ENCODE results near the gene SLC22A16.

SLC22A16 gene

DNA sequence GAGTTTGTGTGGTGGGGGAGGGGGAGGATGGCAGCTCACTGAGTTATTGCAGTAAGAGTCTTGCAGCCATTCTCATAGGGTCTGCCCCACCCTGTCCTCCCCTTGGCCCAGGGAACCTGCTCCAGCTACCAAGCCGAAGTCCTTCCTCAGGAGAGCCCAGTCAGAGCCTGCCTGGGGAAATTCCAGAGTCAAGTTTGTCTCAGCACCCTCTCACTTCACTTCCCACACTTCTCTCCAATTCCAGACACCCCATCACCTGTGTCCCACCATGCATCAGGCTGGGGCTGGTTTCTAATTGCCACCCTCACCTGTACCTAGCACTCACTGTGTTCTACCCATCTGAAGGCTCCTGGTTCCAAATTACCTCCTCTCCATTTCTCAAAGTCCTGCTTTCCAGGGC is 10.3 kb upstream of the SLC22A16 start:
- Histone ChIP-seq H3K9me3 (ENCODE audit: control insufficient read depth, low read depth, low read length) (no peaks in the 10 kb centered on the region), H3K4me3 (ENCODE audit: low read length) (no peak overlapping the region), H3K4me1 (ENCODE audit: control insufficient read depth, low read depth, low read length) (no peaks in the 10 kb centered on the region), H3K27ac (ENCODE audit: low read length) (no peak overlapping the region), H3K27me3 (ENCODE audit: control insufficient read depth, insufficient read depth, low read length) (no peaks in the 10 kb centered on the region), H3K36me3 (ENCODE audit: control insufficient read depth, low read depth, low read length) (no peaks in the 10 kb centered on the region), H3K9ac (ENCODE audit: low read length) (no peak overlapping the region)

DNA sequence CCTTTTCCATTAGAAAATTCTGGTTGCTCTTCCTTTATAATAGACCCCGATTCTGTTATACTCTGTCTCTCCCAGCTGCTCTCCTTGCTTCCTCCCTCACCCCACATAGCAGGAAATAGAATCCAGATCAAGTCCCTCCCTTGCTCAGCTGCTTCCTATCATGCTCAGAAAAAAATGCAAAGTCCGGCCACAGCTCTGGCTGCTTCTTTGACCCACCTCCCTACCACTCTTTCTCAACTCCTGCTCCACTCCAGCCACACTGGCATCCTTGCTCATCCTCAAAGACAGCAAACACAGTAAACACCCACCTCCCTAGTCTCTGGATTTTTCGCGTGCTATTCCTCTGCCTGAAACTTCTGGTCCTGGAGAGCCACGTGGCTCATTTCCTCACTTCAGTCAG is 9.1 kb upstream of the SLC22A16 start:
- H3K4me1 ChIP-seq (ENCODE audit: control insufficient read depth, low read depth, low read length): no peaks in the 10 kb centered on the region
- no peak overlapping the region for H3K4me3 ChIP-seq (ENCODE audit: low read length)
- H3K9me3 ChIP-seq (ENCODE audit: control insufficient read depth, low read depth, low read length): no peaks in the 10 kb centered on the region
- no peak overlapping the region for H3K9ac ChIP-seq (ENCODE audit: low read length)
- no peaks in the 10 kb centered on the region for H3K36me3 ChIP-seq (ENCODE audit: control insufficient read depth, low read depth, low read length)
- no peak overlapping the region for H3K27ac ChIP-seq (ENCODE audit: low read length)
- H3K27me3 ChIP-seq (ENCODE audit: control insufficient read depth, insufficient read depth, low read length): no peaks in the 10 kb centered on the region

GRCh38 chr6:110484321-110484720 is 7.9 kb upstream of the SLC22A16 start:
- Histone ChIP-seq H3K36me3 (ENCODE audit: control insufficient read depth, low read depth, low read length) (no peaks in the 10 kb centered on the region), H3K4me3 (ENCODE audit: low read length) (no peak overlapping the region), H3K9me3 (ENCODE audit: control insufficient read depth, low read depth, low read length) (no peaks in the 10 kb centered on the region)

DNA sequence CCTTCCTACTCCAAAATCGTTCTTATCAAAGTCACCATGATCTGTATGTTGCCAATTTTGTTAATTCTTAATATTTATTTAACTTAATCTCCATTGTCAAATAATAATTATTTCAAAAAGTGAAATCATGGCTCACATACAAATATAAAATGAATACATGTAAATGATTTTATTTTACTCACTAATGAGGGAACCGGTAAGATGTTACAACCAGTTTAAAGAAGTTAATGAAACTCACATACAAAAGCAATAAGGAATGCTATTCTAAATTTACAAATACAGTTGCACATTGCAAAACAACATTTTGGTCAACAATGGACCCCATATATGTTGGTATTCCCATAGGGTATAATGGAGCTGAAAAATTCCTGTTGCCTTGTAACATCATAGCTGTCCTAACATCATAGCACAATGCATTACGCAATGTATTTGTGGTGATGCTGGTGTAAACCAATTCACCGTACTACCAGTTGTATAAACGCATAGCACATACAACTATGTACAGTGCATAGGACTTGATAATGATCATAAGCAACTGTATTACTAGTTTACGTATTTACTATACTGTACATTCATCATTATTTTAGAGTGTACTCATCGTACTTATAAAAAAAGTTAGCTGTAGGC is 6.5 kb upstream of the SLC22A16 start:
- H3K27ac ChIP-seq (ENCODE audit: low read length): no peak overlapping the region
- H3K4me1 ChIP-seq (ENCODE audit: control insufficient read depth, low read depth, low read length): no peaks in the 10 kb centered on the region
- H3K9ac ChIP-seq (ENCODE audit: low read length): no peak overlapping the region
- no peaks in the 10 kb centered on the region for H3K9me3 ChIP-seq (ENCODE audit: control insufficient read depth, low read depth, low read length)
- no peaks in the 10 kb centered on the region for H3K27me3 ChIP-seq (ENCODE audit: control insufficient read depth, insufficient read depth, low read length)
- H3K4me3 ChIP-seq (ENCODE audit: low read length): no peak overlapping the region
- no peaks in the 10 kb centered on the region for H3K36me3 ChIP-seq (ENCODE audit: control insufficient read depth, low read depth, low read length)

More at GRCh38 chr6:110484321-110484720, 7.9 kb upstream of the SLC22A16 start:
- Histone ChIP-seq H3K4me1 (ENCODE audit: control insufficient read depth, low read depth, low read length) (no peaks in the 10 kb centered on the region), H3K9ac (ENCODE audit: low read length) (no peak overlapping the region), H3K27ac (ENCODE audit: low read length) (no peak overlapping the region), H3K27me3 (ENCODE audit: control insufficient read depth, insufficient read depth, low read length) (no peaks in the 10 kb centered on the region)

- H3K9ac ChIP-seq (ENCODE audit: low read length): no peak overlapping the region
- H3K4me3 ChIP-seq (ENCODE audit: low read length): no peak overlapping the region
- H3K36me3 ChIP-seq (ENCODE audit: control insufficient read depth, low read depth, low read length): no peaks in the 10 kb centered on the region
- H3K27ac ChIP-seq (ENCODE audit: low read length): no peak overlapping the region
- no peaks in the 10 kb centered on the region for H3K27me3 ChIP-seq (ENCODE audit: control insufficient read depth, insufficient read depth, low read length)
- no peaks in the 10 kb centered on the region for H3K4me1 ChIP-seq (ENCODE audit: control insufficient read depth, low read depth, low read length)
- H3K9me3 ChIP-seq (ENCODE audit: control insufficient read depth, low read depth, low read length): no peaks in the 10 kb centered on the region
These were observed 4.7 kb upstream of the SLC22A16 start for GRCh38 chr6:110481081-110481480.

- no peaks in the 10 kb centered on the region for H3K36me3 ChIP-seq (ENCODE audit: control insufficient read depth, low read depth, low read length)
- no peak overlapping the region for H3K9ac ChIP-seq (ENCODE audit: low read length)
- H3K27ac ChIP-seq (ENCODE audit: low read length): no peak overlapping the region
- H3K4me1 ChIP-seq (ENCODE audit: control insufficient read depth, low read depth, low read length): no peaks in the 10 kb centered on the region
- no peak overlapping the region for H3K4me3 ChIP-seq (ENCODE audit: low read length)
- no peaks in the 10 kb centered on the region for H3K27me3 ChIP-seq (ENCODE audit: control insufficient read depth, insufficient read depth, low read length)
- no peaks in the 10 kb centered on the region for H3K9me3 ChIP-seq (ENCODE audit: control insufficient read depth, low read depth, low read length)
These were observed 1.3 kb downstream of the SLC22A16 start for GRCh38 chr6:110475066-110475653.

DNA sequence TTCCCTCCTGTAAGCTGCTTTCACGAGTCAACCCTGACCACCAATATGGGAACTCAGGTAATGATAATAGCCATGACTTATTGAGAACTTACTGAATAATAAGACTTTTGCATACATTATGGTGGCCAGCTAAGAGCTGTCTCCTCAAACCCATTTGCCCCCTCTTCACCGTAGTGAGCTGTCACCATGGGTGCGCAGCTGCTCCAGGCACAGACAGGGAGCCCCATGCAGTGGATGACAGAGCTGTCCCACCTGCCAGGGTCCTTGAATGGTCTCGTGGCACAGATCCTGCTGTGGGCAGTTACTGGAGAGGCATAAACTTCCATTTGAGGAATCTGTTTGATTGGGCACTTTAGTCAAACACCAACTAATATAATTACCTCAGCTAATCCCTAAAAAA is 1.9 kb downstream of the SLC22A16 start:
- no peaks in the 10 kb centered on the region for H3K9me3 ChIP-seq (ENCODE audit: control insufficient read depth, low read depth, low read length)
- H3K27ac ChIP-seq (ENCODE audit: low read length): no peak overlapping the region
- no peaks in the 10 kb centered on the region for H3K27me3 ChIP-seq (ENCODE audit: control insufficient read depth, insufficient read depth, low read length)
- H3K36me3 ChIP-seq (ENCODE audit: control insufficient read depth, low read depth, low read length): no peaks in the 10 kb centered on the region
- no peak overlapping the region for H3K4me3 ChIP-seq (ENCODE audit: low read length)
- no peak overlapping the region for H3K9ac ChIP-seq (ENCODE audit: low read length)
- no peaks in the 10 kb centered on the region for H3K4me1 ChIP-seq (ENCODE audit: control insufficient read depth, low read depth, low read length)

- Histone ChIP-seq H3K27me3 (ENCODE audit: control insufficient read depth, insufficient read depth, low read length) (no peaks in the 10 kb centered on the region), H3K27ac (ENCODE audit: low read length) (no peak overlapping the region)
These were observed 3.7 kb downstream of the SLC22A16 start for GRCh38 chr6:110472739-110473138.

GRCh38 chr6:110471726-110472365 is 4.6 kb downstream of the SLC22A16 start:
- Histone ChIP-seq H3K9ac (ENCODE audit: low read length) (no peak overlapping the region), H3K27me3 (ENCODE audit: control insufficient read depth, insufficient read depth, low read length) (no peaks in the 10 kb centered on the region), H3K4me1 (ENCODE audit: control insufficient read depth, low read depth, low read length) (no peaks in the 10 kb centered on the region), H3K9me3 (ENCODE audit: control insufficient read depth, low read depth, low read length) (no peaks in the 10 kb centered on the region), H3K36me3 (ENCODE audit: control insufficient read depth, low read depth, low read length) (no peaks in the 10 kb centered on the region), H3K4me3 (ENCODE audit: low read length) (no peak overlapping the region), H3K27ac (ENCODE audit: low read length) (no peak overlapping the region)

More at GRCh38 chr6:110472739-110473138, 3.7 kb downstream of the SLC22A16 start:
- H3K4me1 ChIP-seq (ENCODE audit: control insufficient read depth, low read depth, low read length): no peaks in the 10 kb centered on the region
- H3K4me3 ChIP-seq (ENCODE audit: low read length): no peak overlapping the region
- no peaks in the 10 kb centered on the region for H3K36me3 ChIP-seq (ENCODE audit: control insufficient read depth, low read depth, low read length)
- no peak overlapping the region for H3K9ac ChIP-seq (ENCODE audit: low read length)
- no peaks in the 10 kb centered on the region for H3K9me3 ChIP-seq (ENCODE audit: control insufficient read depth, low read depth, low read length)

DNA sequence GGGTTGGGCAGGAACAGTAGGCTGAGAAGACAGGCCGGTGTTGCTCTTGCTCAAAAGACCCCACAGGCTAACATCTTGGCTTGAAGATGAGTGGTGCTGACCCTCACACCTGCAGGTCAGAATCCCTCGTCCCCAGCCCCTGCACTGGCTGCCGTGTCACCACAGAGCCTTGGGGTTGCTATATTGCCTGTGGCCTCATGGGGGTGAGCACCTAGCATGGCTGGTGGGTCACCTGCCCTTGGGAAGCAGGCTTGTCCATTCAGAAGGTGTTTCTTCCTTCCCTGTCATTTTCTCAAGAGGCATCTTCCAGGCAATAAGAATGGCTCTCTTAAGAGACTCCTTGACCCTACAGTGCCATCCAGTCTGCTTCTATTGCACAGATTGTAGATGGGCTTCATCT is 7.7 kb downstream of the SLC22A16 start:
- no peak overlapping the region for H3K9ac ChIP-seq (ENCODE audit: low read length)
- no peak overlapping the region for H3K4me3 ChIP-seq (ENCODE audit: low read length)
- H3K9me3 ChIP-seq (ENCODE audit: control insufficient read depth, low read depth, low read length): no peaks in the 10 kb centered on the region
- no peak overlapping the region for H3K27ac ChIP-seq (ENCODE audit: low read length)
- no peaks in the 10 kb centered on the region for H3K36me3 ChIP-seq (ENCODE audit: control insufficient read depth, low read depth, low read length)
- H3K4me1 ChIP-seq (ENCODE audit: control insufficient read depth, low read depth, low read length): no peaks in the 10 kb centered on the region
- H3K27me3 ChIP-seq (ENCODE audit: control insufficient read depth, insufficient read depth, low read length): no peaks in the 10 kb centered on the region

- Histone ChIP-seq H3K27ac (ENCODE audit: low read length) (no peak overlapping the region), H3K36me3 (ENCODE audit: control insufficient read depth, low read depth, low read length) (no peaks in the 10 kb centered on the region), H3K9me3 (ENCODE audit: control insufficient read depth, low read depth, low read length) (peaks cover 6% of the 10 kb centered on the region), H3K27me3 (ENCODE audit: control insufficient read depth, insufficient read depth, low read length) (no peaks in the 10 kb centered on the region), H3K4me1 (ENCODE audit: control insufficient read depth, low read depth, low read length) (no peaks in the 10 kb centered on the region), H3K4me3 (ENCODE audit: low read length) (no peak overlapping the region), H3K9ac (ENCODE audit: low read length) (no peak overlapping the region)
These were observed 8.8 kb downstream of the SLC22A16 start for GRCh38 chr6:110467566-110468140.
